ENCODE measurements around the gene TNNI3K. TPM values are rescaled to one million over a fixed set of nuclear protein-coding genes. Genes with fewer than 3 reads are reported as not detected.

Gene TNNI3K
- total RNA-seq, 2 donors from 2014 or later = 0.59 to 0.96 TPM

GRCh38 chr1:74430342-74430934 lies 195.3 kb downstream of the TNNI3K start:
- no peak overlapping the region for H3K27ac ChIP-seq
- no peak for TF ChIP-seq CTCF (IDR thresholded peaks at IDR 0.05)
- H3K4me3 ChIP-seq = no peak overlapping the region
- DNase-seq = no peak
- no peaks in the 10 kb centered on the region for H3K27me3 ChIP-seq
- no peaks in the 10 kb centered on the region for H3K36me3 ChIP-seq
- H3K4me1 ChIP-seq = no peaks in the 10 kb centered on the region
- intact Hi-C loops (cut with DNase I) = no loop called here
- H3K9ac ChIP-seq (ENCODE audit: low read depth in 2 of 2, low read length in 2 of 2) = no peak overlapping the region
- H3K9me3 ChIP-seq = no peaks in the 10 kb centered on the region

GRCh38 chr1:74431531-74431930 lies 196.3 kb downstream of the TNNI3K start:
- Histone ChIP-seq H3K9ac (ENCODE audit: low read depth in 2 of 2, low read length in 2 of 2) (no peak overlapping the region), H3K4me1 (no peaks in the 10 kb centered on the region), H3K27me3 (no peaks in the 10 kb centered on the region), H3K27ac (no peak overlapping the region), H3K36me3 (no peaks in the 10 kb centered on the region), H3K4me3 (no peak overlapping the region), H3K9me3 (no peaks in the 10 kb centered on the region)
- no peak for DNase-seq
- intact Hi-C loops (cut with DNase I) = no loop called here
- TF ChIP-seq CTCF (IDR thresholded peaks at IDR 0.05) = no peak

- no peak for DNase-seq
- Histone ChIP-seq H3K4me3 (no peak overlapping the region), H3K9me3 (no peaks in the 10 kb centered on the region), H3K4me1 (no peaks in the 10 kb centered on the region), H3K9ac (ENCODE audit: low read depth in 2 of 2, low read length in 2 of 2) (no peak overlapping the region), H3K27me3 (no peaks in the 10 kb centered on the region), H3K27ac (no peak overlapping the region), H3K36me3 (no peaks in the 10 kb centered on the region)
- no peak for TF ChIP-seq CTCF (IDR thresholded peaks at IDR 0.05)
- intact Hi-C loops (cut with DNase I) = no loop called here
Observed at GRCh38 chr1:74432325-74432724, 197.1 kb downstream of the TNNI3K start.

GRCh38 chr1:74434321-74434720 lies 199.1 kb downstream of the TNNI3K start:
- no peaks in the 10 kb centered on the region for H3K36me3 ChIP-seq
- H3K4me3 ChIP-seq = no peak overlapping the region
- no peak overlapping the region for H3K9ac ChIP-seq (ENCODE audit: low read depth in 2 of 2, low read length in 2 of 2)
- TF ChIP-seq CTCF (IDR thresholded peaks at IDR 0.05) = no peak
- no peaks in the 10 kb centered on the region for H3K4me1 ChIP-seq
- no peaks in the 10 kb centered on the region for H3K9me3 ChIP-seq
- intact Hi-C loops (cut with DNase I) = no loop called here
- H3K27me3 ChIP-seq = no peaks in the 10 kb centered on the region
- no peak overlapping the region for H3K27ac ChIP-seq
- no peak for DNase-seq

GRCh38 chr1:74436078-74436477 lies 200.9 kb downstream of the TNNI3K start:
- H3K36me3 ChIP-seq = no peaks in the 10 kb centered on the region
- no peaks in the 10 kb centered on the region for H3K4me1 ChIP-seq
- no peaks in the 10 kb centered on the region for H3K9me3 ChIP-seq
- no peaks in the 10 kb centered on the region for H3K27me3 ChIP-seq
- no peak overlapping the region for H3K9ac ChIP-seq (ENCODE audit: low read depth in 2 of 2, low read length in 2 of 2)
- no peak overlapping the region for H3K27ac ChIP-seq
- H3K4me3 ChIP-seq = no peak overlapping the region
- intact Hi-C loops (cut with DNase I) = no loop called here
- DNase-seq = no peak
- no peak for TF ChIP-seq CTCF (IDR thresholded peaks at IDR 0.05)

Data from colonic mucosa (tissue), 4 donors.